ENCODE data around the gene COL6A3.

DNA sequence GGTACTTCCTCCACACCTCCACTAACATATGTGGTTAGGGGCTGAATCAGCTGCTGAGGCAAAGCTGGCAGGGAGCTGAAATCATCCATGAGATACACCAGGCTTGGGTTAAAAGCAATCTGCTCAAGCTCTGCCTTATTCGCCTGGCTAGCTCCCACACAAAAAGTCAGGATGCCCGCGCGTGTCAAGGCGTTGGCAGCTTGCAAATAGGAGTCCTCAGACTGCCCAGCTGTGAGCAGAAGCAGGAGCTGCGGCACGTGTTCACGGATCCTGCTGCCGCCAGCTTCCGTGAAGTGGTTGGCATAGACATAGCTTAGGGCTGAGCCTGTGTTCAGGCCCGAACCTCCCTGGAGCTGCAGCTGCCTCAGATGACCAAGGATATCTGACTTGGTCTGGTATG is 35.3 kb downstream of the COL6A3 start:
- no peak for TF ChIP-seq POLR2A (IDR thresholded peaks at IDR 0.05)
- TF ChIP-seq, protein P1, sequence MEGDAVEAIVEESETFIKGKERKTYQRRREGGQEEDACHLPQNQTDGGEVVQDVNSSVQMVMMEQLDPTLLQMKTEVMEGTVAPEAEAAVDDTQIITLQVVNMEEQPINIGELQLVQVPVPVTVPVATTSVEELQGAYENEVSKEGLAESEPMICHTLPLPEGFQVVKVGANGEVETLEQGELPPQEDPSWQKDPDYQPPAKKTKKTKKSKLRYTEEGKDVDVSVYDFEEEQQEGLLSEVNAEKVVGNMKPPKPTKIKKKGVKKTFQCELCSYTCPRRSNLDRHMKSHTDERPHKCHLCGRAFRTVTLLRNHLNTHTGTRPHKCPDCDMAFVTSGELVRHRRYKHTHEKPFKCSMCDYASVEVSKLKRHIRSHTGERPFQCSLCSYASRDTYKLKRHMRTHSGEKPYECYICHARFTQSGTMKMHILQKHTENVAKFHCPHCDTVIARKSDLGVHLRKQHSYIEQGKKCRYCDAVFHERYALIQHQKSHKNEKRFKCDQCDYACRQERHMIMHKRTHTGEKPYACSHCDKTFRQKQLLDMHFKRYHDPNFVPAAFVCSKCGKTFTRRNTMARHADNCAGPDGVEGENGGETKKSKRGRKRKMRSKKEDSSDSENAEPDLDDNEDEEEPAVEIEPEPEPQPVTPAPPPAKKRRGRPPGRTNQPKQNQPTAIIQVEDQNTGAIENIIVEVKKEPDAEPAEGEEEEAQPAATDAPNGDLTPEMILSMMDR (IDR thresholded peaks at IDR 0.05), result no peak

All from prostate gland (tissue), 2 donors.